IPS-18c (cell line): ENCODE data around the gene ATMIN.

Source experiments
- H3K4me3 ChIP-seq: 2 replicates; pipeline ENCODE4 v1.7.0; 2013; ENCODE audit warnings: low read depth, mild to moderate bottlenecking, low read length, moderate library complexity; ENCODE audit not compliant: insufficient read depth
- H3K9me3 ChIP-seq: one replicate; pipeline ENCODE4 v1.6.1; 2013; ENCODE audit warnings: mild to moderate bottlenecking, low read length, moderate library complexity; ENCODE audit not compliant: control insufficient read depth, insufficient read depth

Gene ATMIN

DNA sequence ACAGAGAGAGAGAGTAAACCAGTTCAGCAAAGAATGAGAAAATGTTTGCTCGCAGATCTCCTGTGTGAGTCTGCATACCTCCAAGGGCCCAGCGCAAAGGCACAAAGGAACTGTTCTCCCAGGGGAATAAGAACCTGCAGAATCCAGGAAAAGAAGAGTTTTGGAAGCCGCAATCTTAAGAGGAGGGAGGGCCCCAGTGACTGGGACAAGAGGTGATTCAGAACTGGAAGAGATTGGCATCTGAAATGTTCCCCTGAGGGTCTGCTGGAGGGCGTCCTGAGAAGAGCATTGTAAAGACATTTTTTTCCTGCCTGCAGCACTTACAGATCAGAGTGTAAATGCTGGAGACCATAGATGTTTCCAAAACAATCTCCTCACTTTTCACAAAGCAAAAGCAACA, 6.1 kb downstream of the ATMIN start:
- H3K4me3 ChIP-seq = no peak overlapping the region
- H3K9me3 ChIP-seq = no peaks in the 10 kb centered on the region

DNA sequence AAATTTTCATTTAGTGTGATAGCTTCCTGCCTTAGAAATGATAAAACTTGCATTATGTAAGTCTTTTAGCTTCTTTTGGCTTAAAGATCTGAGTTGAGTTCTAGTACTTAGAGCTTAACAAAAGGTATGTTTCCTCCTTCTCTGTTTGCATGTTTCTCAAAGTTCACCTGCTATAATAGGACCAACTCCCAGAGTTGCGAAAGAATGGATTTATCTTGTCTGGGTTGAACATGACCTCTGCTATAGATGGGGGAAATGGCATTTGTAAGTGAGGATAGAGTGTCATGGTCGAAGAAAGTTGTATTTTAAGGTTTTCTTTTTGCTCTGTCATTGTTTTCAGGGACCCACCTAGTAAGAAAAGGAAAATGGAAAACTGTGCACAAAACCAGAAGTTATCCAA, 7.2 kb downstream of the ATMIN start:
- H3K4me3 ChIP-seq = no peak overlapping the region

DNA sequence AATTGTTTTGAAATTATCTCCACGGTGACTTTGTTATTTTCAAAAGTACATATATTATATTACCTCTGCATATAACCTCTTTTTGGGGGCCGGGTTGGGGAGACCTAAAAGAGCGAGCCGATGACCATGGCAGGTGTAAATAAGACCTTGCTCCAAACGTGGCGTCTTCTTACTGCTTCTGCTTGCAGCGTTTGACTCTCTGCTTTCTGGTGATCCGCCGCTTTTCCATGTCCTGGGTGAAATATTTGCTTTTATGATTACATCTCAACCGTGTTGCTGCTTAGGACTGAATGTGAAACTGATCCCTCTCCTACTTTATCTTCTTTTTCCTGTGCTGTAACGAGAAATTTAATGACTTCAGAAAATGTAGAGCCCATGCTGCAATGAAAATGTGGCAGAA, 18.1 kb downstream of the ATMIN start:
- H3K9me3 ChIP-seq = no peaks in the 10 kb centered on the region
- H3K4me3 ChIP-seq = no peak overlapping the region

More for the DNA sequence above, 7.2 kb downstream of the ATMIN start:
- H3K9me3 ChIP-seq = no peaks in the 10 kb centered on the region

DNA sequence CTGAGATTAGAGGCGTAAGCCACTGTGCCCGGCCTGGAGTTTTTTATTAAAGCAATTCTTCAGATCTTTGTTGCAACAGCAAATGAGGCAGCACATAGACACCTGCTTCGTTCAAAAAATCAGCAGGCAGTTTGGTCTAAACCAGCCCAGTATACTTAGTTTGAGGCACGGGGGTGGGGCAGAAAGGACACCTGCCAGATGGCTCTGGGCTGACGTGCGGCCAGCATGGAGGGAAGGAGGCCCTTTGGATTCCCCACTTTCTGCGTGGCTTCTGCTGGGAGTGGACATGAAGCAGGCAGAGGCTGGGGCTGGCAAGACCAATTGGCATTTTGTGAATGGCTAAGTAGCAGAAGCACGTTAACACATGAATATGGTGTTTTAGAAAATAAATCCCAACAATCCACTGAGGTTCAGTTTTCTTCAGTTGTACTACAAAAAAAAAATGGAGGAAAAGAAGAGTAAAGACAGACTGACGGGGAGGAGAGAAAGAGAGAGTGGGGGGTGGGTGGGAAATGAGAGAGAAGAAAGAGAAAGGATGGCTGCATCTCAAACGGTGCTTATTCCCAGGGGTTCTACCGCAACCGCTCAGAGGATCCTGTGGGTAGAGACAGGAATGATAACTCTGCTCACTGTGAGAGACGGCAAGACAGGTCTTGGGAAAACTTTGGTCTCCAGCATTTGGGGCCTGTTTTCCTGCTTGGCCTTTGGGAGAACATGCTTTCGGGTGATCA, 25.1 kb downstream of the ATMIN start:
- Histone ChIP-seq H3K4me3 (no peak overlapping the region), H3K9me3 (no peaks in the 10 kb centered on the region)

DNA sequence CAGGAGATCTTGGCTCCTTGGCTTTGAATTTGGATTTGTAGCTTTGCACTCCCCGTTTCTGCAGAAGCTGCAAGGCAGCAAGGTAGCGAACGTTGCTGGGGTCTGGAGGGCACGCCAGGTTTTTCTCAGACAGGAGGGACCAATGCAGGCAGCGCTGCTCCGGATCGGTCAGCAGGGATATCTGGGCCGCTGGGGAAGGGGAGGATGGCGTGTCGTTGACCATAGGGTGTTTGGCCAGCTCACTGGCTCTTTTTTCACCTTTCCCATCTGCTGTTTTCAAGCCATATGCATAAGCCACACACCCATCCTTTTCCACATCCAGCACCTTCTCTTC, 25.6 kb downstream of the ATMIN start:
- H3K9me3 ChIP-seq = peaks cover 2% of the 10 kb centered on the region
- no peak overlapping the region for H3K4me3 ChIP-seq

DNA sequence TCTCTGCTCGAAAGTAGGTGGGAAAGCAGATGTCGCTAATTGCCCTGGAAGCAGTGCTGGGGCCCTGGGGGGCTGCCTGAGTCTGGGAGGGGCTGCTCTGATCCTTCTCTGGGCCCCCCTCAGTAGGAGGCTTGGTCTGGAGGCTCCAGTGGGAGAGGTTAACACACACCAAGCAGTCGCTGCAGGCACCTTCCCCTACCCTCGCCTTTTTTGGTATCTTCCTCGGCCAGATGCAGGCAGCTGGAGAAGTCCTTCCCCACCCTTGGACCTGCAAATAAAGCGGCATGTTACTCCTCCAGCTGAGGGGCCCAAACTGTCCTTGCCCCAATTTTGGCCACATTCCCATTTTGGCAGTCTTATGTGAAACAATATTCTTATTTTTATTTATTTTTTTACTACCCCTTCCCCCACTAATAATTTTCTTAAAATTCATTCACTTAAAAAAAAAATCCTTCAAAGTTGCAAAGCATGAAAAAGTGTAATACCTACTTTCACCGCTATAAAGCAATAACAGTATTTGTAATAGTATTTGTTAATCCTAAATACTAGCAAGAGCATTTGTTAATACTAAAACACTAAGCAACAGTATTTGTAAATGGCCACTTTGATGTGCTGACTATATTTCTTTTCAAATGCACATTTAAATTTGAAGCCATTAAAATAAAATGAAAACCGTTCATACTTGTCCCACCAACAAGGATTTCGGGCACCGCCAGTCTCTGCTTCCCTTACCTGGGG, 26.4 kb downstream of the ATMIN start:
- Histone ChIP-seq H3K4me3 (no peak overlapping the region), H3K9me3 (peaks cover 2% of the 10 kb centered on the region)

DNA sequence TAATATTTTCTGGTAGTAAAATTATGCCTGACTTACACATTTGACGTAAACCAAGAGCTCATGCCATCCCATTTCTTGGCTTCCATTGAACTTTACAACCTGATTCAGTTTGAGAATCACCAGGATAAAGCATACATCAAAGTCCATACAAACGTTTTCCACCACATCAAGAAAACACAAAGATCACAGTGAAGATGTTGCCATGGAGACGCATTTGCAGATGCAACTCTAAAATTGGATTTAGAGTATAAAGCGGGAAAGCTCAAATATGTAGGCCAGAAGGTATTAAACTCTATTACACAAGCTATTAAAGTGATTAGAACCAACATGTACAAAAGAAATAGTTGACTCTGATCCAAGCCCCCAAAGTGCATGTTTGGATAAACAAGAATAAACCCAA, 31.0 kb downstream of the ATMIN start:
- peaks cover 2% of the 10 kb centered on the region for H3K9me3 ChIP-seq
- no peak overlapping the region for H3K4me3 ChIP-seq

DNA sequence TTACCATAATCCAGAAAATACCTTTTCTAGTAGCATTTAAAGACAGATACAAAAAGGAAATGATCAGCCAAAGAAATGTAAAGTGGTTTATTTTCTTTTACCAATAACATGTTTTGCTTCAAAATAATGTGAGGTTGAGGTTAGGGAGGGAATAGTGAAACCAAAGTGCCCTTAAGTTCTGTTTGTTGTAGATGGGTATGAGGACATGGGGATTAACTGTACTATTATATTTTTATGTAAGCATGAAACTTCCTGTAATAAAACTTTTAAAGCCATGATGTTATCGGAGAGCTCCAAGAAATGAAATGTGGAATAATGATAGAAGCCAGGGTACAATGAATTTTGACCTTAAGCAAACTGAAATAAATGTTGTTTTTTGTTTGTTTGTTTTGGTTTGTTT, 31.5 kb downstream of the ATMIN start:
- H3K4me3 ChIP-seq = no peak overlapping the region
- peaks cover 2% of the 10 kb centered on the region for H3K9me3 ChIP-seq

DNA sequence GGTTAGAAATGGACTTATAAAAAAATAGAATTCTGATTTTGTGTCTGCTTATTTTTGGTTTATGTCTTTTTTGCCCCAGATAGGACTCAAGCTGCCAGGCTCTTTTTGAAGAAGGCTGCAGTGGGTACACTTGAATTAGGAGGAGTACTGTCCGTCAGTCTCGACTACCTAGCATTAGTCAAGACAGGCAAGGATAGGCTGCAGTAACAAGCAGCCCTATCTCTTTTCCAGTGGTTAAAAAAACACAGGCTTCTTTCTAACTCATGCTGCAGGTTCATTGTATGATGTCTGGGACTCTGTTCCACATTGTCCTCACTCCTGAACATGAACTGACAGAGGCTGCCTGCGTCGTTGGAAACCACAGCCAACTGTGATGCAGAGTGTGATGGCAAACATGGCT, 33.4 kb downstream of the ATMIN start:
- peaks cover 2% of the 10 kb centered on the region for H3K9me3 ChIP-seq
- H3K4me3 ChIP-seq = no peak overlapping the region

DNA sequence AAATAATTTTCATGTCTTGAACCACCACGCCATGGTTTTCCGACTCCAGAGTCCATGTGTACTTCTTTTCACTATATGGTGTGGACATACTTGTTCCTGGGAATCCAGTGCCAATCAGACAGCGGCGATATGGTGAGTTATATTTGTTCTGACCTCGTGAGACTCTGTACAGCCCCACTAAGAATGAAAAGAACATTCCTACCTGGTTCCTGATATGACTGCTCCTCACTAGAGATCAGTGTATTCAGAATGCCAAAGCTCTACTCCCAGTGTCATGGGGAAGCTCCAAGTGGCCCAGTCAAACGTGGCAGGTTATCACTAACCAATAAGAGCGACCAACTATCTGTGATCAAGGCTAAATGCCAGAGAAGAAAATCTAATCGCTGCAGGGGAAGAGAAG, 35.3 kb downstream of the ATMIN start:
- H3K4me3 ChIP-seq = no peak overlapping the region
- no peaks in the 10 kb centered on the region for H3K9me3 ChIP-seq

DNA sequence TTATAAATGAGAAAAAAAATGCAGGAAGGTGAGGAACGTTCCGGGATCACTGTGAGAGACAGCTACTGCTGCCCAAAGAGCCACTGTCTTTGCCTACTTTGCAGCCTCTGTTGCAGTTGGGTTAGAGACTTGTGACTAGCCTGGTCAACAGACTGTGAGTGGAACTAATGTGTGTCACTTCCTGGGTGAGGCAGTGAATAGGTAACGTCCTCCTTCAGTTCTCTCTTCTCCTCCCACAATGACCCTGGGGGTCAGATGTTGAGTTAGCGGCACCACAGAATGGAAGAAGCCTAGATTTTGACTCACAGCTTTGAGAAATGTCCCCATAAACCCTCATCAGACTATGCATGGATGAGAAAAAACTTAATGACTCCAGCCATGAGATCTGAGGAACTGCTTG, 36.2 kb downstream of the ATMIN start:
- Histone ChIP-seq H3K4me3 (no peak overlapping the region), H3K9me3 (no peaks in the 10 kb centered on the region)

DNA sequence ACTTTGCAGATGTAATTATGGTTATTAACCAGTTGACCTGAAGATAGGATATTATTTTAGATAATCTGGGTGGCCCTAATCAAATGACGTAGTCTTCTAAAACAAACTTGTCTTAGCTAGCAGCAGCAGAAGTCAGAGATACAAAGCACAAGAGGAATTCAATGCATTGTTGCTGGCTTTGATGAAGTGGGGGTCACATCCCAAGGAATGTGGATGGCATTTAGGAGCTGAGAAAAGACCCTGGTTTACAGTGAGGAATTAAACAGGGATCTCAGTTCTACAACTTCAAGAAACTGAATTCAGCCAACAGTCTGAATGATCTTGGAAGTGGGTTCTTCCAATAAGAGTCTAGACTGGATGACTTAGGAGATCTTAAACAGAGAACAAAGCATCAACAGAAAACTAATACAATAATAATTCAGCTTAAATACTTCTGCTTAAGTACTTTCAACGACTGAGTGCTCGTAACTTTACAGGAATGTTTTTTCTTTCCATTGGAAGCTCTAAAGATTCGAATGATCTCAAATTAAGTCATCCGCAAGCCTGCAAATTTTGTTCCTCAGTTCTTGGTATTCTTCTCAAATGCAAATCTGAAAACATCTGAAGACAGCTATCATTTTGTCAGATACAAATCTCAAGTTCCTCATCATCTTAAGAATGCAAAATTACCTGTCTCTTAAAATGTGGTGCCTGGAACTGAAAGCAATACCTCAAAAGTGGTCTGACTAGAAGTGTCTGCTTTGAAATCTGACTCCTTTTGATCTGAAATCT, 38.1 kb downstream of the ATMIN start:
- H3K4me3 ChIP-seq = no peak overlapping the region
- H3K9me3 ChIP-seq = no peaks in the 10 kb centered on the region

DNA sequence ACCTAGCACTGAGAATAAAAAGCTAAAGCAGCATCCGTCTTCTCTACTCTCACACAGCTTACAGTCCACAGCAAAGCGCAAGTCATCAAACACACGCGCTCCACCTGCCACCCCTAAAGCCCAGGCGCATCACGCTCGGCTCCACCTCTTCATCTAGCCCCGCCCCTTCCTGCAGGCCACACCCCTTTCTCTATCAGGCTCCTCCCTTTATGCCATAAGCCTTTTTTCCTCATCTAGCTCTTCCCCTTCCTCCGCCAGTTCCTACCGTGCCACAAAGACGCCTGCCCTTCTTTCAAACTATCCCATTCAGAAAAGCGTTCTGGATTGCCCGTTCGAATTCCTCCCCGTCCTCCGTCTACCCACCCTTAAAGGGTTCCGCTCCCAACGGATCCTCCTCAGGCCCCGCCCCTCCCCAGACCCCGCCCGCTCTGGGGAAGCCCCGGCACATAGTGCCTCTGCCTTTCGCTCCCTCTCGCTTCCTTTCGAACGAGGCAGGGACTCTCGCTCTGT, 41.0 kb downstream of the ATMIN start:
- Histone ChIP-seq H3K9me3 (no peaks in the 10 kb centered on the region), H3K4me3 (peak overlapping the region; percentile 70)

DNA sequence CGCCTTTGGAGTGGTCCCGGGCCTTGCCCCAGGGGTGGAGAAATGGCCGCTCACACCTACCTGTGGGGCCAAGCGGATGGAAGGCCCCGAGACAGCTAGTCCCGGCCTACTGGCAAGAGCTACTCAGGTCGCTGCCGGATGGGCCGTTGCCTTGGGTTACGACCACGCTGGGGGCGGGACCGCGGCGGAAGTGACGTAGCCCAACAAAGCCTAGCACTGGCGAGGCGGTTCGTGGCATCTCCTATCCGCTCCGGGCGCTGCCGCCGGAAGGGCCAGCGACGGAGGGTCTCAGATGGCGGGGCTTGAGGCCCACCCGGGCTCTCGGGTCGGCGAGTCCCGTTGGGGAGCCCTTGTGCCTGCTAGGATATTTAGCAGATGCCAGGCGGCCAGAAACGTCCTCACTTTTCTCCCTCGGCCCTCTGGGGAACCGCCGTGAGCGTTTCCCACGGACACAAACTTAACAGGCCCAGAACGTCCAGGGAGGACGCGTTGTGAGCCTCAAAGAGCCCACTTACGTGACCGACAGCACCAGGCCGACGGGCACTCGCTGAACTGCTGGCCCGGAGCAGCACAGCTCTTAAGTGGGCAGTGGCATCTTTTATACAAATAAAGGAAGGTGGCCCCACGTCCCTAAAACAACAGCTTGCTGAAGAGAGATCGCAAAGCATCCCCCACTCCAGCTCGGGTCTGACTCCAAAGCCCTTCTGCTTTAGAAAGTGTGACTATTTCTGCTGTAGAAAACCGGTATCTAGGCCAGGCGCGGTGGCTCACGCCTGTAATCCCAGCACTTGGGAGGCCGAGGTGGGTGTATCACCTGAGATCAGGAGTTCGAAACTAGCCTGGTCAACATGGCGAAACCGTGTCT, 41.7 kb downstream of the ATMIN start, which contains the start of gene C16orf46:
Gene C16orf46, minus strand, starts transcription at position 163 of the 865 bp plus-strand sequence. CDS start 13,283 bp downstream, outside the sequence.
- Histone ChIP-seq H3K9me3 (no peaks in the 10 kb centered on the region), H3K4me3 (peak within 1 kb of the TSS; percentile 70)

DNA sequence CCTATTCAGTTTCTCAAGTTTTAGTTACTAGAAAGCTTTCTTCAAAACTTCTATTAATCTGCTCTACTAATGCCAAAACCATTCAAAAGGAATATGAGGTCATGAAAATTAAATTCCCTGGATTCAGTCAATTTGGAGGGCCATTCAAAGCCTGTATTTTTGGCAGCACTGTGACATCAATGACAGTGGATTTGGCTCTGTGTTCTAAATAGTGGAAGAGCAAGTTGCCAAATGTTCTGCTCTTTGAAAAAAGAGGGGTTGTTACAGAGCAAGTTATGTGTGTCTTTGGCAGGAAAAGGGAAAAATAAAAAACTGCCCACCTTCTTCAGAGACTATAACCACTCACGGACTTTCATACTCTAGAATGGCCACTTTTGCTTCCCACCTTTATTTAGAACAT, 44.6 kb downstream of the ATMIN start:
- no peak overlapping the region for H3K4me3 ChIP-seq
- H3K9me3 ChIP-seq = no peaks in the 10 kb centered on the region

DNA sequence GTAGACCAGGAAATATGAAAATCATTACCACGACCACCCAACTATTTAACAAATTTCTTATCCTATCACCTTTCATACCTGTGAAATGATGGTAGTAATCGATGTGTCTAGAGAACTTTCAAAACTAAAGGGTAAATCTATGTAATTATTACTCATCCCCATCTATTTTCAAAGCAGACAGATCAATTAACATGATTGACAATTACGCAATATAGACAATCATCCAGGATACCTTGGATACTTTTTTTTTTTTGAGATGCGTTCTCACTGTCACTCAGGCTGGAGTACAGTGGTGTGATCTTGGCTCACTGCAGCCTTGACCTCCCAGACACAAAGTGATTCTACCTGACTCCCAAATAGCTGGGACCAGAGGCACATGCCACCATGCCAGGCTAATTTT, 45.4 kb downstream of the ATMIN start:
- Histone ChIP-seq H3K9me3 (no peaks in the 10 kb centered on the region), H3K4me3 (no peak overlapping the region)

DNA sequence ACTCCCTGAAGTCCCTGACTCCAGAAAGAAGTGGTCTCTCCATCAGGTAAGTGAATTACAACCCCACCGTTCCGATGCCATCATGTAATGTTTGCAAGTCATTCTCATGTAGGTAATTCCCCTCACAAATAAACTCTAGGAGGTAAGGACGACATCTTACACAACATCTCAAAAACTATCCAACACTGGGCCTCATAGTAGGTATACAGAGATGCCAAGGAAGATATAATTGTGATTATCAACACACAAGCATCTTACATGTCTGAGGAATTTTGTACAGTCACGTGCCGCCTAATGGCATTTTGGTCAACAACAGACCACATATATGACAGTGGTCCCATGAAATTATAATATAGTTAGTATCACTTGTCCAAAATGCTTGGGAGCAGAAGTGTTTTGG, 53.2 kb downstream of the ATMIN start:
- Histone ChIP-seq H3K9me3 (no peaks in the 10 kb centered on the region), H3K4me3 (no peak overlapping the region)
